ENCODE results near the gene LIPJ. TPM values are rescaled to one million over a fixed set of nuclear protein-coding genes. Genes with fewer than 3 reads are reported as not detected.

The LIPJ gene
- total RNA-seq, 3 donors from 2014 or later (not counting 1 experiment from before 2014, with no cell fraction given) = 0.09 TPM; not detected in 2

DNA sequence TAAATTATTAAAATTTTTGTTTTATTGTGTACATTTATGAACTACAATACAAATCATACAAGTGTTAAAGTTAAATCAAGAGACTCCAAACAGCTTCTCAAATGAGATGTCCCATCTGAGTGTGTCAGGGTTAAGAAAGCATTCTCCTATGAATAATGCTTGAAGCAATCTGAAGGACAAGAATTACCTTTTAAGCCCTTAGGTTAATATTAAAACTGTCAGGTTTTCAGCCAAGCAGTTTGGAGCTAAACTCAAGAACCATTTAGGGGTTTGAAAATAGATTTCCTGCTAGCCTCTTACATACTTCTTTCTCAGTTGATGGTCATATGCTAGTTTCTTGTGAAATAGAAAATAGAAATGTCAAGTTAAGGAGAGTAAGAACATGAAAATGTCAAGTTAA, 38.3 kb downstream of the LIPJ start:
- Histone ChIP-seq H3K36me3 (ENCODE audit: control insufficient read depth, insufficient read depth, low read length) (no peaks in the 10 kb centered on the region), H3K9me3 (ENCODE audit: control insufficient read depth, insufficient read depth, low read length) (no peaks in the 10 kb centered on the region), H3K4me3 (ENCODE audit: low read length) (no peak overlapping the region), H3K4me1 (ENCODE audit: control insufficient read depth, insufficient read depth, low read length) (no peaks in the 10 kb centered on the region), H3K27me3 (ENCODE audit: control insufficient read depth, insufficient read depth, low read length) (no peaks in the 10 kb centered on the region), H3K27ac (ENCODE audit: low read length) (no peak overlapping the region)
- intact Hi-C loops (cut with micrococcal nuclease) = no loop called here
- Mint-ChIP-seq H3K9me3 (no peaks in the 10 kb centered on the region), H3K36me3 (no peaks in the 10 kb centered on the region), H3K27ac (no peak overlapping the region), H3K4me3 (no peak overlapping the region), H3K4me1 (no peaks in the 10 kb centered on the region), H3K27me3 (ENCODE audit: low read depth in 2 of 2) (peaks cover 0 to 3% of the 10 kb centered on the region in 2 donors)
- ATAC-seq = no peak
- TF ChIP-seq, protein P1, sequence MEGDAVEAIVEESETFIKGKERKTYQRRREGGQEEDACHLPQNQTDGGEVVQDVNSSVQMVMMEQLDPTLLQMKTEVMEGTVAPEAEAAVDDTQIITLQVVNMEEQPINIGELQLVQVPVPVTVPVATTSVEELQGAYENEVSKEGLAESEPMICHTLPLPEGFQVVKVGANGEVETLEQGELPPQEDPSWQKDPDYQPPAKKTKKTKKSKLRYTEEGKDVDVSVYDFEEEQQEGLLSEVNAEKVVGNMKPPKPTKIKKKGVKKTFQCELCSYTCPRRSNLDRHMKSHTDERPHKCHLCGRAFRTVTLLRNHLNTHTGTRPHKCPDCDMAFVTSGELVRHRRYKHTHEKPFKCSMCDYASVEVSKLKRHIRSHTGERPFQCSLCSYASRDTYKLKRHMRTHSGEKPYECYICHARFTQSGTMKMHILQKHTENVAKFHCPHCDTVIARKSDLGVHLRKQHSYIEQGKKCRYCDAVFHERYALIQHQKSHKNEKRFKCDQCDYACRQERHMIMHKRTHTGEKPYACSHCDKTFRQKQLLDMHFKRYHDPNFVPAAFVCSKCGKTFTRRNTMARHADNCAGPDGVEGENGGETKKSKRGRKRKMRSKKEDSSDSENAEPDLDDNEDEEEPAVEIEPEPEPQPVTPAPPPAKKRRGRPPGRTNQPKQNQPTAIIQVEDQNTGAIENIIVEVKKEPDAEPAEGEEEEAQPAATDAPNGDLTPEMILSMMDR (IDR thresholded peaks at IDR 0.05) = no peak
- DNase-seq = no peak

DNA sequence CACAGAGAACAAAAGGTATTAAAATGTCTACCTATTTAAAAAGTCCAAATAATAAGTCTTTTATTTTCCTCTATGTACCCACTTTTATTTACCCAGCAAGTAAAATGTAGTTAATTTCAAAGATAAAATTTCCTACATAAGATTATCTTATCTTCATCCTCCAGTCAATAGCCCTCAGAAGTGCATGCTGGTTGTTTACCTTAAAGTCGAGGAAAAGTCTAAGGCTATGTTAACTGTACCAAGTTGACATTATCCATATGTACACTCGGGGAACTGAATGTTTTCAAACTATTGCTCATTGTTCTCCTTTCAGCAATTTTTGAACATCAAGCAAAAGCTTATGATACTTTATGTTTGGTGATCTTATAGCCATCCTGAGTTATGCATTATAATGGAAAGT, 53.6 kb downstream of the LIPJ start:
- WGBS (ENCODE audit: insufficient coverage) = 97% methylated on average over 2 of the region's 2 CpGs
- no peaks in the 10 kb centered on the region for H3K4me1 ChIP-seq (ENCODE audit: control insufficient read depth, insufficient read depth, low read length)
- Mint-ChIP-seq H3K36me3 (no peaks in the 10 kb centered on the region), H3K9me3 (no peaks in the 10 kb centered on the region), H3K4me3 (no peak overlapping the region), H3K4me1 (peaks cover 0 to 7% of the 10 kb centered on the region in 2 donors), H3K27me3 (ENCODE audit: low read depth in 2 of 2) (peaks cover 27 to 32% of the 10 kb centered on the region in 2 donors), H3K27ac (no peak overlapping the region)
- TF ChIP-seq, protein P1 (IDR thresholded peaks at IDR 0.05) = no peak
- no peaks in the 10 kb centered on the region for H3K36me3 ChIP-seq (ENCODE audit: control insufficient read depth, insufficient read depth, low read length)
- DNase-seq (no peak), ATAC-seq (no peak)
- intact Hi-C loops (cut with micrococcal nuclease) = no loop called here
- H3K27ac ChIP-seq (ENCODE audit: low read length) = no peak overlapping the region
- H3K4me3 ChIP-seq (ENCODE audit: low read length) = no peak overlapping the region
- H3K27me3 ChIP-seq (ENCODE audit: control insufficient read depth, insufficient read depth, low read length) = no peaks in the 10 kb centered on the region
- no peaks in the 10 kb centered on the region for H3K9me3 ChIP-seq (ENCODE audit: control insufficient read depth, insufficient read depth, low read length)

DNA sequence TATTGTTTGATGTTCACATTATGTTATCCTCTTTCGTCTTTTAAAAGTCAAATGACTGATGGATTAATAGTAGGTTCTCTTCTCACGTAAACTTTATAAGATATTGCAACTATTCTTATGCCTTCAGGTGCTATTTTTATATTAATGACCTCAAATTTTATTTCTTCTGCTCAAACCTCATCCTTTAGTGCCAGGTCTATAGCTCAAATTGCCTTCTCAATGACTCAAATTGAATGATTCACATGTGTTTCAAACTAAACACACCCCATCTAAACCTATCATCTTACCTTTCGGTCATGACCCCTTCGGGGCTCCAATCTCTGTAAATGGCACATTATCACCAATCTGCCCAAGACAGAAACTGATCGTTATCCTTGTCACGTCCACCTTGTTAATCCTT, 55.6 kb downstream of the LIPJ start:
- intact Hi-C loops (cut with micrococcal nuclease) = no loop called here
- H3K27ac ChIP-seq (ENCODE audit: low read length) = no peak overlapping the region
- no peaks in the 10 kb centered on the region for H3K4me1 ChIP-seq (ENCODE audit: control insufficient read depth, insufficient read depth, low read length)
- Mint-ChIP-seq H3K4me3 (no peak overlapping the region), H3K27ac (no peak overlapping the region), H3K4me1 (peaks cover 0 to 7% of the 10 kb centered on the region in 2 donors), H3K27me3 (ENCODE audit: low read depth in 2 of 2) (peaks cover 16 to 17% of the 10 kb centered on the region in 2 donors), H3K9me3 (no peaks in the 10 kb centered on the region), H3K36me3 (no peaks in the 10 kb centered on the region)
- DNase-seq = no peak
- no peaks in the 10 kb centered on the region for H3K36me3 ChIP-seq (ENCODE audit: control insufficient read depth, insufficient read depth, low read length)
- H3K9me3 ChIP-seq (ENCODE audit: control insufficient read depth, insufficient read depth, low read length) = no peaks in the 10 kb centered on the region
- ATAC-seq = no peak
- H3K4me3 ChIP-seq (ENCODE audit: low read length) = no peak overlapping the region
- 92% methylated on average over 6 of the region's 6 CpGs for WGBS (ENCODE audit: insufficient coverage)
- peaks cover 2% of the 10 kb centered on the region for H3K27me3 ChIP-seq (ENCODE audit: control insufficient read depth, insufficient read depth, low read length)
- TF ChIP-seq, protein P1 (IDR thresholded peaks at IDR 0.05) = no peak

DNA sequence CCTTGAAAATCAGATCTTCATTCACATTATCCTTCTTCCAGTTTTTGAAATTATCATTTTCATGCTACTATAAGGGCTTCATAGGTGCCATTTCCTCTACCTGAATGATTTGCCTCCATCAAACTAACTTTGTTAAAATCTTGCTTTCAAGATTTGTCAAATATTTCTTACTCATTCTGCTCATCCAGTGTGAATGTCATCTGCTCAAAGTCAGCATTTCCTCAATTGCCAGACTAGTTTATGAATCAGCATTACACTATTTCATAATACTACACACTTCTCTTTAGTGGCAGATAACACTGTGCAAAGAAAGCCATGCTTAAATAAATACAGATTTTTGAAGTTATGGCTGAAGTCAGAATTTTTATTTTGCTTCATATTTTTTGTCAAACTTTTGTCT, 56.4 kb downstream of the LIPJ start:
- Histone ChIP-seq H3K9me3 (ENCODE audit: control insufficient read depth, insufficient read depth, low read length) (no peaks in the 10 kb centered on the region), H3K27me3 (ENCODE audit: control insufficient read depth, insufficient read depth, low read length) (peaks cover 2% of the 10 kb centered on the region), H3K4me3 (ENCODE audit: low read length) (no peak overlapping the region), H3K4me1 (ENCODE audit: control insufficient read depth, insufficient read depth, low read length) (no peaks in the 10 kb centered on the region), H3K27ac (ENCODE audit: low read length) (no peak overlapping the region), H3K36me3 (ENCODE audit: control insufficient read depth, insufficient read depth, low read length) (no peaks in the 10 kb centered on the region)
- no peaks in the 10 kb centered on the region for H3K36me3 Mint-ChIP-seq
- H3K27ac Mint-ChIP-seq = no peak overlapping the region
- H3K4me3 Mint-ChIP-seq = no peak overlapping the region
- DNase-seq = no peak
- intact Hi-C loops (cut with micrococcal nuclease) = no loop called here
- no peaks in the 10 kb centered on the region for H3K9me3 Mint-ChIP-seq
- peaks cover 9 to 15% of the 10 kb centered on the region in 2 donors for H3K27me3 Mint-ChIP-seq (ENCODE audit: low read depth in 2 of 2)
- H3K4me1 Mint-ChIP-seq = peaks cover 0 to 7% of the 10 kb centered on the region in 2 donors
- ATAC-seq = no peak
- TF ChIP-seq, protein P1 (IDR thresholded peaks at IDR 0.05) = no peak
